Endothelial cell (in vitro differentiated cells): Measurements from ENCODE around the gene KDM4B. TPM values are rescaled to one million over a fixed set of nuclear protein-coding genes. Genes with fewer than 3 reads are reported as not detected.

Source experiments
- DNase-seq: peaks from one replicate; pipeline ENCODE4 v3.0.0; 2021; ENCODE audit warnings: low spot score
- H3K27ac Mint-ChIP-seq: one replicate; pipeline ENCODE4 v1.8.0; 2021; ENCODE audit warnings: mixed read lengths, inconsistent platforms; ENCODE audit not compliant: unreplicated experiment
- H3K27me3 Mint-ChIP-seq: one replicate; pipeline ENCODE4 v1.8.0; 2021; ENCODE audit warnings: mild to moderate bottlenecking, moderate library complexity, mixed read lengths, inconsistent platforms; ENCODE audit not compliant: unreplicated experiment
- H3K36me3 Mint-ChIP-seq: one replicate; pipeline ENCODE4 v1.8.0; 2021; ENCODE audit warnings: mild to moderate bottlenecking, low read depth, mixed read lengths, inconsistent platforms; ENCODE audit not compliant: unreplicated experiment
- H3K4me1 Mint-ChIP-seq: one replicate; pipeline ENCODE4 v1.8.0; 2021; ENCODE audit warnings: mild to moderate bottlenecking, mixed read lengths, inconsistent platforms; ENCODE audit not compliant: unreplicated experiment
- H3K4me3 Mint-ChIP-seq: one replicate; pipeline ENCODE4 v1.8.0; 2021; ENCODE audit warnings: mild to moderate bottlenecking, mixed read lengths, inconsistent platforms; ENCODE audit not compliant: unreplicated experiment
- H3K9me3 Mint-ChIP-seq: one replicate; pipeline ENCODE4 v1.8.0; 2021; ENCODE audit warnings: mixed read lengths, inconsistent platforms; ENCODE audit not compliant: unreplicated experiment
- CTCF ChIP-seq: fragments of 200-600 bp; sonication (generic); IDR thresholded peaks from one replicate; pipeline ENCODE4 v1.5.0; 2021; ENCODE audit warnings: antibody characterized with exemption; ENCODE audit not compliant: unreplicated experiment
- total RNA-seq: library from RNA; stranded (reverse); fragmentation: NEBNext Ultra II Directional; extraction: Animal tissue kit (Norgen Biotek cat#: 25700); gene quantifications from one replicate; pipeline ENCODE4 v1.2.1, GENCODE V29; 2021; ENCODE audit not compliant: unreplicated experiment

The KDM4B gene
- total RNA-seq, 1 donor from 2014 or later = 42.4 TPM

GRCh38 chr19:5148794-5149190 is 179.9 kb downstream of the KDM4B start:
- Mint-ChIP-seq H3K36me3 (peaks cover 21% of the 10 kb centered on the region), H3K27me3 (peaks cover 8% of the 10 kb centered on the region), H3K9me3 (no peaks in the 10 kb centered on the region), H3K4me3 (no peak overlapping the region), H3K4me1 (no peaks in the 10 kb centered on the region), H3K27ac (no peak overlapping the region)
- no peak for DNase-seq
- TF ChIP-seq CTCF = no peak

- Mint-ChIP-seq H3K9me3 (no peaks in the 10 kb centered on the region), H3K27me3 (peaks cover 11% of the 10 kb centered on the region), H3K36me3 (peaks cover 21% of the 10 kb centered on the region), H3K4me1 (no peaks in the 10 kb centered on the region), H3K4me3 (no peak overlapping the region), H3K27ac (no peak overlapping the region)
- TF ChIP-seq CTCF = no peak
- no peak for DNase-seq
Observed at GRCh38 chr19:5149508-5149907, 180.6 kb downstream of the KDM4B start.

GRCh38 chr19:5149932-5150901 is 181.3 kb downstream of the KDM4B start:
- peaks cover 9% of the 10 kb centered on the region for H3K27me3 Mint-ChIP-seq
- TF ChIP-seq CTCF = no peak
- H3K27ac Mint-ChIP-seq = no peak overlapping the region
- H3K9me3 Mint-ChIP-seq = no peaks in the 10 kb centered on the region
- peaks cover 16% of the 10 kb centered on the region for H3K36me3 Mint-ChIP-seq
- no peak overlapping the region for H3K4me3 Mint-ChIP-seq
- DNase-seq = no peak
- H3K4me1 Mint-ChIP-seq = no peaks in the 10 kb centered on the region

- no peaks in the 10 kb centered on the region for H3K9me3 Mint-ChIP-seq
- peaks cover 9% of the 10 kb centered on the region for H3K27me3 Mint-ChIP-seq
- TF ChIP-seq CTCF = no peak
- H3K27ac Mint-ChIP-seq = no peak overlapping the region
- no peaks in the 10 kb centered on the region for H3K4me1 Mint-ChIP-seq
- no peak overlapping the region for H3K4me3 Mint-ChIP-seq
- no peak for DNase-seq
- H3K36me3 Mint-ChIP-seq = peaks cover 13% of the 10 kb centered on the region
Observed at GRCh38 chr19:5150902-5151741, 182.2 kb downstream of the KDM4B start.
